GM12878 (cell line): Measurements from ENCODE around the gene DNHD1. TPM values are rescaled to one million over a fixed set of nuclear protein-coding genes. Genes with fewer than 3 reads are reported as not detected.

Experiments
- ATAC-seq: fragments of 200-7000 bp; cut with Tn5 transposase; 3 replicates; pipeline ENCODE4 v1.9.1; 2020; ENCODE audit warnings: mild to moderate bottlenecking, moderate library complexity
- BruUV-seq: library from RNA; stranded (reverse); fragments of 400-500 nt; replicated peaks from 2 replicates; lab custom pipeline; 2021; lab: Mats Ljungman, UMichigan
- CTCF ChIA-PET: fragments of 300-600 bp; sonication (Branson Sonifier 250); formaldehyde crosslinking; extraction: SDS; loops from one replicate; lab custom pipeline; 2021; ENCODE audit warnings: inconsistent platforms; lab: Yijun Ruan, JAX
- POLR2A ChIA-PET: fragments of 350-600 bp; formaldehyde crosslinking; extraction: SDS; loops from one replicate; lab custom pipeline; 2021; ENCODE audit warnings: inconsistent platforms; lab: Charles Lee
- RAD21 ChIA-PET: fragments of 300-600 bp; sonication (Branson Sonifier 250); formaldehyde crosslinking; loops from one replicate; lab custom pipeline; 2023; ENCODE audit warnings: antibody characterized with exemption; ENCODE audit not compliant: unreplicated experiment; lab: Charles Lee
- SMC1A ChIA-PET: fragments of 300-600 bp; sonication (Branson Sonifier 250); formaldehyde crosslinking; loops from one replicate; lab custom pipeline; 2023; ENCODE audit not compliant: unreplicated experiment, uncharacterized antibody; lab: Charles Lee
- DNase-seq: peaks from one replicate; pipeline ENCODE4 v3.0.0-alpha.2; 2011; ENCODE audit warnings: low read depth, low spot score
- FAIRE-seq: peaks from 3 replicates; lab custom pipeline; 2011; peaks lifted over from hg19 to GRCh38; lab: Jason Lieb, UNC
- H2AFZ ChIP-seq: 2 replicates; pipeline ENCODE4 v1.6.0; 2011; ENCODE audit warnings: low read depth, low read length, control low read depth; ENCODE audit not compliant: control insufficient read depth
- H3K27ac ChIP-seq: 2 replicates; pipeline ENCODE4 v1.5.1; 2011; ENCODE audit warnings: control low read depth; ENCODE audit not compliant: control insufficient read depth, insufficient read depth
- H3K27me3 ChIP-seq, 2 experiments: replicated peaks in 1 of 2; 2 replicates each; pipeline versions ENCODE4 v1.6.0 to v1.6.1; 2011; ENCODE audit warnings: low read length in 1 of 2; ENCODE audit not compliant: control insufficient read depth in 2 of 2, insufficient read depth in 2 of 2
- H3K36me3 ChIP-seq, 2 experiments: 2 replicates each; pipeline ENCODE4 v1.5.1; 2011; ENCODE audit warnings: low read length in 1 of 2; ENCODE audit not compliant: control insufficient read depth in 2 of 2, insufficient read depth in 2 of 2
- H3K4me1 ChIP-seq: 2 replicates; pipeline ENCODE4 v1.6.1; 2011; ENCODE audit warnings: mild to moderate bottlenecking, low read length, moderate library complexity, mixed read lengths; ENCODE audit not compliant: control insufficient read depth, insufficient read depth
- H3K4me2 ChIP-seq: 2 replicates; pipeline ENCODE4 v1.6.0; 2011; ENCODE audit warnings: control low read depth; ENCODE audit not compliant: control insufficient read depth, insufficient read depth
- H3K4me3 ChIP-seq: fragments of 200-600 bp; sonication (generic); 2 replicates; pipeline ENCODE4 v1.5.1; 2016
- H3K79me2 ChIP-seq: 2 replicates; pipeline ENCODE4 v1.6.0; 2011; ENCODE audit warnings: low read length; ENCODE audit not compliant: control insufficient read depth, insufficient read depth
- H3K9ac ChIP-seq: 2 replicates; pipeline ENCODE4 v1.8.0; 2011; ENCODE audit warnings: low read length, control low read depth, mixed read lengths; ENCODE audit not compliant: control insufficient read depth, insufficient read depth
- H3K9me3 ChIP-seq: replicated peaks from 3 replicates; pipeline ENCODE4 v1.5.1; 2011; ENCODE audit warnings: mild to moderate bottlenecking, low read length; ENCODE audit not compliant: control insufficient read depth, insufficient read depth
- H4K20me1 ChIP-seq: 2 replicates; pipeline ENCODE4 v1.6.0; 2011; ENCODE audit not compliant: control insufficient read depth, insufficient read depth
- ELK1 ChIP-seq: IDR thresholded peaks from 2 replicates; pipeline ENCODE4 v1.6.1; 2012; ENCODE audit warnings: low read depth, low read length, improper control_type of control experiment
- FOXM1 ChIP-seq: IDR thresholded peaks from 2 replicates; pipeline ENCODE4 v1.6.1; 2012; ENCODE audit warnings: low read depth, mild to moderate bottlenecking, inconsistent platforms, low read length, moderate library complexity
- HDGF ChIP-seq: fragments of 450-650 bp; IDR thresholded peaks from 2 replicates; pipeline ENCODE4 v1.6.1; 2016; ENCODE audit warnings: antibody characterized with exemption
- IRF5 ChIP-seq: fragments of 450-650 bp; IDR thresholded peaks from 2 replicates; pipeline ENCODE4 v1.6.1; 2017; ENCODE audit warnings: borderline replicate concordance
- NFYA ChIP-seq: IDR thresholded peaks from 2 replicates; pipeline ENCODE4 v1.6.1; 2011; ENCODE audit warnings: low read depth, mild to moderate bottlenecking, low read length, improper control_type of control experiment, borderline replicate concordance
- SPI1 ChIP-seq: IDR thresholded peaks from 2 replicates; pipeline ENCODE4 v1.6.1; 2011; ENCODE audit warnings: low read depth, mild to moderate bottlenecking, low read length, moderate library complexity, borderline replicate concordance; ENCODE audit not compliant: insufficient read depth
- USF1 ChIP-seq: IDR thresholded peaks from 2 replicates; pipeline ENCODE4 v1.6.1; 2011; ENCODE audit warnings: borderline replicate concordance, low read depth, mild to moderate bottlenecking, moderate library complexity, mixed read lengths, low read length; ENCODE audit not compliant: insufficient read depth; ENCODE audit errors: extremely low read length
- USF2 ChIP-seq: IDR thresholded peaks from 2 replicates; pipeline ENCODE4 v1.6.1; 2011; ENCODE audit warnings: low read depth, low read length, improper control_type of control experiment, borderline replicate concordance
- ZZZ3 ChIP-seq: IDR thresholded peaks from 2 replicates; pipeline ENCODE4 v1.6.1; 2011; ENCODE audit warnings: low read depth; ENCODE audit not compliant: control insufficient read depth, insufficient read length
- WGBS: methylation state at CpG from one replicate; pipeline ENCODE4 v1.1.6; 2016; ENCODE audit warnings: low lambda C conversion rate; ENCODE audit not compliant: insufficient replicate concordance, insufficient coverage; ENCODE audit errors: missing lambda C conversion rate; 5-methylcytosine and 5-hydroxymethylcytosine counted together
- in situ Hi-C: fragments of 300-500 bp; cut with MboI; formaldehyde crosslinking; loops from 9 replicates; pipeline ENCODE4 v1.14.3; 2018; ENCODE audit warnings: mixed read lengths
- intact Hi-C: fragments of 100-400 bp; cut with micrococcal nuclease; formaldehyde crosslinking; loops from one replicate; pipeline ENCODE4 v1.14.2; 2022; ENCODE audit not compliant: unreplicated experiment
- polyA plus RNA-seq, 11 experiments: library from polyadenylated mRNA; depleted of rRNA in 4 of 11; unstranded in 6 of 11; stranded (reverse) in 5 of 11; fragments of >200 nt; fragmentation: Nextera tagmentation in 4 of 11; fragmentation: Illumina TruSeq in 1 of 11; extraction: Ambion mirVana in 4 of 11; extraction: Trizol in 1 of 11; gene quantifications; 1 replicate in 1 of 11; 2 replicates in 10 of 11; pipeline versions ENCODE4 v1.2.1 to v1.2.3, GENCODE V29; 2011 to 2016; ENCODE audit warnings: inconsistent platforms in 2 of 11, missing spikeins in 2 of 11, low read depth in 1 of 11
- total RNA-seq, 4 experiments: library from RNA; depleted of rRNA in 3 of 4; stranded (reverse); fragments of >200 nt in 3 of 4; fragmentation: Illumina TruSeq in 1 of 4; extraction: Trizol in 1 of 4; gene quantifications; 2 replicates each; pipeline versions ENCODE4 v1.2.1 to v1.2.3, GENCODE V29; 2013 to 2021
- TF ChIP-seq, protein P1 (sequence below): fragments of 450-650 bp; IDR thresholded peaks from 2 replicates; pipeline ENCODE4 v1.6.1; 2016; ENCODE audit warnings: mild to moderate bottlenecking
- TF ChIP-seq, protein P2 (sequence below): IDR thresholded peaks from 2 replicates; pipeline ENCODE4 v1.6.1; 2012; ENCODE audit warnings: low read depth, low read length, improper control_type of control experiment

Gene DNHD1
- total and polyA plus RNA-seq, 10 of the 15 experiments (the other 5 are each of a cell fraction or from before 2014, with no cell fraction given), result 0.99 to 16.9 (median 8.6) TPM

DNA sequence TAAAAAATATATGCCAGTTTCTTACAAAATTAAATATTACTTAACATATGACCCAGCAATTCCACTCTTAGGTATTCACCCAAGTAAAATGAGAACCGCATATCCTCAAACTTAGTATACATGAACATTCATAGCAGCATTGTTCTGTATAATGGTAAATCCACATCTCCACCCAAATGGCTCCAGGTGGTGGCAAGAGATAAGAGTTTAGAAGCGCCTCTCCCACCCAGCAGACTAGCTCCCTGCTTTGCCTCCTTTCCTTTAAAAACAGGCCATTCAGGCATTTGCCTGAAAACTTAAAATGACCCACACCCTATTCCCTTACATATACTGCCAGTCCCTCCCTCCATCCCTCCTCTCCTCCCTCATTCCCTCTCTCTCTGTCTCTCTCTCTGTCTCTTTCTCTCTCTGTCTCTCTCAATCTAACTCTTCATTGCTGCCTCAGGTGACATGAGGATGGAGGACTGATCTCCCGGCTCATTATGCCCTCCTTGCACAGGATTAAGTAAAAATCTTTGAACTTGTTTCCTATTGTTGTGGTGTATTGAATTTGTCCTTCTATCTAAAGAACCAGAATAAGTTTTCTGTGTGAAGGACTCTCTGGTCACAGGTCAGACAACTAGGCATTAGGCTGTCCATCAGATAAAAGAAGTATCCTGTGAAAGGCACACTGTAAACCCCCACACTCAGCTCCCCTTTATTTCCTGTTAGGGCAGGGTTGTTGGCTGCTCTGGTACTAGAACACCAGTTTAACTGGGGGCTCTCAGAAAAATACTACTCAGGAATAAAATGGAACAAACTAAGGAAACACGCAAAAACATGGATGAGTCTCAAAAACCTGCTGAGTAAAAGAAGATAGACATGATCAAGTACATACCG, 58.0 kb downstream of the DNHD1 start:
- ChIA-PET POLR2A (no interaction called here), CTCF (interaction anchor here (0.7 kb wide), 1 partner anchor 105 kb away, joined by 3 read pairs; no protein-coding TSS in a partner anchor), RAD21 (no interaction called here), SMC1A (interaction anchor here (0.5 kb wide), 1 partner anchor 10 kb away, joined by 3 read pairs; no protein-coding TSS in a partner anchor)
- no peak for ATAC-seq
- BruUV-seq, result no TSS peak
- Histone ChIP-seq H3K9me3 (no peaks in the 10 kb centered on the region), H3K9ac (no peak overlapping the region), H4K20me1 (no peaks in the 10 kb centered on the region), H3K27me3 (no peaks in the 10 kb centered on the region), H2AFZ (no peak overlapping the region), H3K4me3 (no peak overlapping the region), H3K27ac (no peak overlapping the region), H3K4me2 (no peak overlapping the region), H3K4me1 (no peaks in the 10 kb centered on the region), H3K79me2 (no peaks in the 10 kb centered on the region), H3K36me3 (no peaks in the 10 kb centered on the region)
- FAIRE-seq, result no peak
- no peak for TF ChIP-seq USF2
- TF ChIP-seq ELK1, result no peak
- no peak for TF ChIP-seq FOXM1
- TF ChIP-seq HDGF, result no peak
- TF ChIP-seq USF1, result no peak
- no peak for TF ChIP-seq SPI1
- TF ChIP-seq, protein P1, sequence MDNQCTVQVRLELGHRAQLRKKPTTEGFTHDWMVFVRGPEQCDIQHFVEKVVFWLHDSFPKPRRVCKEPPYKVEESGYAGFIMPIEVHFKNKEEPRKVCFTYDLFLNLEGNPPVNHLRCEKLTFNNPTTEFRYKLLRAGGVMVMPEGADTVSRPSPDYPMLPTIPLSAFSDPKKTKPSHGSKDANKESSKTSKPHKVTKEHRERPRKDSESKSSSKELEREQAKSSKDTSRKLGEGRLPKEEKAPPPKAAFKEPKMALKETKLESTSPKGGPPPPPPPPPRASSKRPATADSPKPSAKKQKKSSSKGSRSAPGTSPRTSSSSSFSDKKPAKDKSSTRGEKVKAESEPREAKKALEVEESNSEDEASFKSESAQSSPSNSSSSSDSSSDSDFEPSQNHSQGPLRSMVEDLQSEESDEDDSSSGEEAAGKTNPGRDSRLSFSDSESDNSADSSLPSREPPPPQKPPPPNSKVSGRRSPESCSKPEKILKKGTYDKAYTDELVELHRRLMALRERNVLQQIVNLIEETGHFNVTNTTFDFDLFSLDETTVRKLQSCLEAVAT, result no peak
- no peak for TF ChIP-seq IRF5
- no peak for TF ChIP-seq NFYA
- TF ChIP-seq, protein P2, sequence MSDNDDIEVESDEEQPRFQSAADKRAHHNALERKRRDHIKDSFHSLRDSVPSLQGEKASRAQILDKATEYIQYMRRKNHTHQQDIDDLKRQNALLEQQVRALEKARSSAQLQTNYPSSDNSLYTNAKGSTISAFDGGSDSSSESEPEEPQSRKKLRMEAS, result no peak
- no peak for TF ChIP-seq ZZZ3
- intact Hi-C loops (no loop called here), in situ Hi-C loops (no loop called here)
- WGBS, result 96% methylated on average over 5 of the region's 5 CpGs
- no peak for DNase-seq
